CD4-positive, alpha-beta T cell treated with Interleukin-4 for 1 hour (primary cell): ENCODE results near the gene ZSCAN23.
"Not testable (repeated sequence)": the region's sequence is repeated elsewhere in the genome, so short reads cannot be mapped to it uniquely, and the experiment has no call there.

Experiments used
- DNase-seq, 2 donors: peaks; one replicate each; pipeline ENCODE4 v3.0.0-alpha.2; 2020 to 2022

The ZSCAN23 gene

DNA sequence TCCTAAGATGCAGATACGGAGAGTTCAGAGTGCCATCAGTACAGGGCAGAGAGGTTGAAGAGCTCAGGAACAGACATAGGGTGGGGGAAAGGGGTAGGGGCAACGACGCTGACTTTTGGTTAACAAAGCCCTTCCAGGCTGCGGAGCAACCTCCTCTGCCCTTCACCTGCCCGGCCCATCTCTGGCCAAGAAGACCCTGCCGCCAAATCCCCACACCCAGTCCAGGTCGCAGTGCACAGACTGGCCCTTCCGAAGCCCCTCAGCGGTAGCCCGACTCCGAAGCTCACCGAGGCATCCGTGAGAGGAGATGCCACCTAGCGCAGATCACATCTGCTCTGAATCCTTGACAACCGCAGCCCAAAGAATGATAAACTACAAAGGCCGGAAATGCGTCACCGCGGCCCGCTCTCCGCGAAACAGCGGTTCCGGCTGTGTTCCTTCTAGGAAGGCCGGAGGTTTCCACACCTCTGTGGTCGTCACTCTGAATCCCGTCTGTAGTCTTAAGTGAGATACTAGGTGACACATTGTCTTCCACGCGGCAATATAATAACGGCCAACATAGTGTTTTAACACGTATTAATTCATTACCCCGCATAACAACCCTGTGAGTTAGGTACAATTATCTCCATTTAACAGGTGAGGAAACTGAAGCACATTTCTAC lies at the start of gene ZSCAN23:
Gene ZSCAN23, minus strand, starts transcription at position 380 of the 662 bp plus-strand sequence. CDS start 7,225 bp downstream, outside the sequence.
- peak; percentile 86 to 89 for DNase-seq

GRCh38 chr6:28491984-28492317 lies 48.7 kb upstream of the ZSCAN23 start:
- no peak for DNase-seq

- DNase-seq = no peak
Measured at GRCh38 chr6:28490205-28490890, 47.1 kb upstream of the ZSCAN23 start.

GRCh38 chr6:28489366-28490204 lies 46.3 kb upstream of the ZSCAN23 start:
- peak; percentile 26 to 38 for DNase-seq

DNA sequence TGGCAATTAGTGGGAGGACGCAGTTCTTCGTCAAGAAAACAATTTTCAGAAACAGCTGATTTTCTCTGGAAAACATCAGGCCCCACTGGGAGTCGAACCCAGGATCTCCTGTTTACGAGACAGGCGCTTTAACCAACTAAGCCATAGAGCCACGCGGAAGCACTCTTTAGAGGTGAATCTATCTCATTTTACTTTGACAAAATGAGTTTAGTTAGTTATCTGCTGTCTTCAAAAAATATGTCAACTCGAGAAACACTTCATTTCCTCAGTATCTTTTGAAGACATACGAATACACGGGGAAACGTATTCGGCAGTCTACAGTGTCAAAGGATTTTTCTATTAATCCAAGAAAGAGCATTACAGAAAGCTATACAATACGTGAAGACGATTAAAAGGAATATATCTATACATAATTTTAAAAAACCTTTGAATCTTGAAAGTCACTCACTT lies 45.6 kb upstream of the ZSCAN23 start:
- peak; percentile 15 to 32 for DNase-seq

DNA sequence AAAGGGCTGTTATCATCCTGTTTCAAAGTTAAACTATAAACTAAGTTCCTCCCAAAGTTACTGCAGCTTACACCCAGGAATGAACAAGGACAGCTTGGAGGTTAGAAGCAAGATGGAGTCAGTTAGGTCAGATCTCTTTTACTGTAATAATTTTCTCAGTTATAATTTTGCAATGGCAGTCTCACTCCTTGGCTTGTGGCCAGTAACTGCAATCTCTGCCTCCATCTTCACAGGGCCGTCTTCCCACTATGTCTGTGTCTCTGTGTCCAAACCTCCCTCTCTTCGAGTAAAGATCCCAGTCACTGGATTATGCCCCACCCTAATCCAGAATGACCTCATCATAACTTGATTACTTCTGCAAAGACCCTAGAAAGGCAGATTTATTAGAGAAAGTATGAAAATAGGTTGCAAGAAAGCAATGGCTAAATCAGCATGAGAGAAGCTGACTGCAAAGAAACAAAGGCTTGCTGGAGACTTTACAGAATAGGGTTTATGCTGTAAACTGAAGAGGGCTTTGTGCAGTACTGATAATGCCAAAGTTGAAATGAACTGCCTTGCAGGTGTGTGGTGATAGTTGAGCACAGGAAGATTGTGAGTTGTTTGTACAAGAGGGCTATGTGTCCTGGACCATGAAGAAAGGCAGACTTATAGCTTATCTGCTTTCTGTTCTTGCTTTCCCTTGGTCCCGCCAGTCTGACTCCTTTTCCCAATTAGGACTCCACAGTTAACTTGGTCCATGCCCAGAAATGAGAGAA lies 43.9 kb upstream of the ZSCAN23 start:
- no peak for DNase-seq

DNA sequence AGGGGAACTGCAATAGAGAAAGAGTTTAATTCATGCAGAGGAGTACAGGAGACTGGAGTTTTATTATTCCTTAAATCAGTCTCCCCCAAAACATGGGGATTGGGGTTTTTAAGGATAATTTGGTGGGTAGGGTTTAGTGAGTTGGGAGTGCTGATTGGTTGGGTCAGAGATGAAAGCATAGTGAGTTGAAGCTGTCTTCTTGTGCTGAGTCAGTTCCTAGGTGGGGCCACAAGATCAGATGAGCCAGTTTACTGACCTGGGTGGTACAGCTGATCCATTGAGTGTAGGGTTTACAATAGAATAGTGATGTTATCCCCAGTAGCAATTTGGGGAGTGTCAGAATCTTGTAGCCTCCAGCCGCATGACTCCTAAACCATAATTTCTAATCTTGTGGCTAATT lies 43.2 kb upstream of the ZSCAN23 start:
- DNase-seq = no peak

DNA sequence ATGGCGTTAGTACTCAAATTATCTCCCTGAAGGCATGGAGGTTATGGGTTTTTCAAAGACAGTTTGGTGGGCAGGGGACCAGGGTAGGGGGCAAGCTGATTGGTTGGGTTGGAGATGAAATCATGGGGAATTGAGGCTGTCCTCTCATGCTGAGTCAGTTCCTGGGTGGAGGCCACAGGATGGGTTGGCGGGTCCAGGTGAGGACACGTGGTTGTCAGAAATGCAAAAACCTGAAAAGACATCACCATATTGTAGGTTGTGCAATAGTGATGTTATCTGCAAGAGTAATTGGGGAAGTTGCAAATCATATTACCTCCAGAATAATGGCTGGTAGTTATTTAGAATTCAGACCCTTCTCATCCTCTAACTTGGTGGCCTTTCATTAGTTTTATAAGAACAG lies 42.2 kb upstream of the ZSCAN23 start:
- DNase-seq = no peak

DNA sequence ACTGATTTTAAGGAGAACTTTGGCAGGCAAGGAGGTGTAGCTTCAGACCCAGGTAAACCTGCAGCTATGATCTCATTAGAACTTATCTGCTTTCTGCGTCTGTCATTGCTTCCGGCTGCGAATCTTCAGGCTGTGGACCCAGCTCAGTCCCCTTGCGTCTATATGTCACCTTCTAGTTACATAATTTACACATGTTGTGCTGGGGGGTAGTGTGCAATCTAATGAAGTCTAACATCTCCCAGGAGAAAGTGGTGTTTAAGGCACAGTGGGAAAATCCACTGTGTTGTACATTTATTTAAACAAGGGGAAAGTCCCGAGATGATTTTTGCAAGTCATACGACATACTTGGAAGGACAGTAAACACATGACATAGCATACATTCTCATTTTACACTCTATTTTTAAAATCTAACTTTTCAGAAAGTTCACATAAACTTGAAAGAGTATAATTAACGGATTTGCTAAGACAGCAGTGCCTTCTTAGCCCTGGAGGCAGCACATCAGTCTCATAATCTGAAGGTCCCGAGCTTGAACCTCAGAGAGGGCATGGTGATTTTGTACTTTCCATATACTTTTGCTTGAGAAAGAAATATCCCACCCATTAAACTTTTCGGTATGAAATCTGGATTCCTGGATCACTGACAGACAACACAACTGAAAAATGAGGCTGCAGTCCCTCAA lies 37.1 kb upstream of the ZSCAN23 start:
- no peak for DNase-seq

DNA sequence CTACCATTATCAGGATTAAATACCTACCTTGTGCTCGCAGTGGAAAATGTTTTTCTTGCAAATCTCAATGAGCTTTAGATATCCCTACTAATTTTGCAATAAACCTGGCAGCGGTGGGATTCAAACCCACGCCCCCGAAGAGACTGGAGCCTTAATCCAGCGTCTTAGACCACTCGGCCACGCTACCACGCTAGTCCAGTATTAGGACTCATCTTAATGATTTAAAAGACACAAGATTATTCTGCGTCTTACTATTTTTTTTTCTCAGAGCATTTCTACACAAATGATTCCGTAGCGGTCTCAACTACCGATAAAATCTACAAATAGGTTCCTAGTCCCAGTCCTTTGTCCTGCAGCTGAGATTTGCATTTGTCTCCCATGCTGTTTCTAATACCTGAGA lies 35.2 kb upstream of the ZSCAN23 start:
- DNase-seq = no peak

- DNase-seq = peak in 1 of 2 donors; percentile 7
Measured at GRCh38 chr6:28474441-28475219, 31.3 kb upstream of the ZSCAN23 start.

DNA sequence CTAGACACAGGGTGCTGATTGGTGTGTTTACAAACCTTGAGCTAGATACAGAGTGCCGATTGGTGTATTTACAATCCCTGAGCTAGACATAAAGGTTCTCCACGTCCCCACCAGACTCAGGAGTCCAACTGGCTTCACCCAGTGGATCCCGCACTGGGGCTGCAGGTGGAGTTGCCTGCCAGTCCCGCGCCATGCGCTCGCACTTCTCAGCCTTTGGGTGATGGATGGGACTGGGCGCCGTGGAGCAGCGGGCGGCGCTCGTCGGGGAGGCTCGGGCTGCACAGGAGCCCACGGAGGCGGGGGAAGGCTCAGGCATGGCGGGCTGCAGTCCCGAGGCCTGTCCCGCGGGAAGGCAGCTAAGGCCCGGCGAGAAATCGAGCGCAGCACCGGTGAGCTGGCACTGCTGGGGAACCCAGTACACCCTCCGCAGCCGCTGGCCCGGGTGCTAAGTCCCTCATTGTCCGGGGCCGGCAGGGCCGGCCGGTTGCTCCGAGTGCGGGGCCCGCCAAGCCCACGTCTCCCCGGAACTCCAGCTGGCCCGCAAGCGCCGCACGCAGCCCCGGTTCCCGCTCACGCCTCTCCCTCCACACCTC lies 26.0 kb upstream of the ZSCAN23 start:
- not testable (repeated sequence) for DNase-seq

- no peak for DNase-seq
Measured at GRCh38 chr6:28468056-28468455, 24.8 kb upstream of the ZSCAN23 start.

DNA sequence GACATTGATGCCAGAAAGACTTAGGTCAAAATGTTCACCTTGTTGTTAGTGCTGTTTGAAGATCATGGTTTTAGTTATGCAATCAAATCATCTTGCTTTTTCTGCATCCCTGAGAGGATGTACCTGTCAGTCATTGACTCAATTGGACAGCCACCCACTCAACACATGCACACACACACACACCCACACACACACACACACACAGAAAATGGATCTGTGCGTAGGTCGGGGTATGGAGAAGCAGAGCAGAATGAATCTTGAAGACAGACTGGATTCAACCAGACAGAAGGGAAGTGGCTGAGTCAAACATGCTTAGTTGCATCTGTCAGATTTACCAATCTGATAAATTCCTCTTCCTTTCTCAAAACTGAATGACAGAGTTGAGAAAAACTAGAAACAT lies 19.1 kb upstream of the ZSCAN23 start:
- no peak for DNase-seq

- no peak for DNase-seq
Measured at GRCh38 chr6:28458568-28458967, 15.3 kb upstream of the ZSCAN23 start.

DNA sequence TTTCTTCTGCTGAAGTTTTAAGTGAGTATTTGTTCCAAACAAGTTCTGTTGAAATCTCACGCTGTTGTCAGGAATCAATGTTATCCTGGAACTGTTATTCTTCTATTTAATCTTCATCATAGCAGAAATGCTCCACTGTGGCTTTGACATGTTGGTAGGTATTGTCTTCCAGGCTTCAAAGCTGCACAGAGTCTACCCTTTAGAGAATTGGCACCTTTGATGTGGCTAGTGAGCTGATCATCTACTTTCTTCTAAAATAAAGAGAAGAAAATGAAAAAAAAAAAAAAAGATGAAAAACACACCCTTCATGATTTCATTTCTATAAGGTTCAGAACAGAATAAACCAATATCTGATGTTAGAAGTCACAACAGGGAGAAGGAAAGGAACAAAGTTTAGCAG lies 5.8 kb upstream of the ZSCAN23 start:
- DNase-seq = peak; percentile 31 to 41

GRCh38 chr6:28447512-28447906 lies 4.2 kb upstream of the ZSCAN23 start:
- DNase-seq = not testable (repeated sequence)

GRCh38 chr6:28446818-28447511 lies 3.7 kb upstream of the ZSCAN23 start:
- DNase-seq = no peak

DNA sequence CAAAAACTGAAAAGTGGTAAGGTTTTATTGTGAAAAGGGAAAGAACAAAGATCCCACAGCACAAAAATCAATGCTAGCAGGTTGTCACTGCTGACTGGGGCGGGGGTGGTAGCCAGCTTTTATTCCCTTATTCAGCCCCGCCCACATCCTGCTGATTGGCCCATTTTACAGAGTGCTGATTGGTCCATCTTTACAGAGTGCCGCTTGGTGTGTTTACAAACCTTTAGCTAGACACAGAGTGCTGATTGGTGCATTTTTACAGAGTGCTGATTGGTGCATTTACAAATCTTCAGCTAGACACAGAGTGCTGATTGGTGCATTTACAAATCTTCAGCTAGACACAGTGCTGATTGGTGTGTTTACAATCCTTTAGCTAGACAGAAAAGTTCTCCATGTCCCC lies 1.5 kb upstream of the ZSCAN23 start:
- DNase-seq = not testable (repeated sequence)

DNA sequence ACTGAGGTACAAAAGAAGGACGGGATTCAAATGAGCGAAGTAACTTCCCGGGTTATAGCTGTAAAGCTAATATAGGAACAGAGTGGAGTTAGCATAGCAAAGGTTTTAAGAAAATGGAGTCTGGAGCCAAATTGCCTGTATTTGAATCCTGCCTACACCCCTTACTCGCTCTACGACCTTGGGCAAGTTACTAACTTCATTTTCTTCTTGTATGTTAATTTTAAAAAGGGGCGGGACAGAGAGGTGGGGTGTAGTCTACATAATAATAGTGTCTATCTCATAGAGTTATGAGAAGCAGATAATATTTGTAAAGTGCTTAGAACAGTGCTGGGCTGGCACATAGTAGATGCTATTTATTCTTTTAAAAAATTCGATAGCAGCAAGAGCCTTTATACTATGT lies 705 bp downstream of the ZSCAN23 start:
- no peak for DNase-seq
